GM18951 (cell line): ENCODE measurements around the gene SETD4.

Source experiments
- POLR2A ChIP-seq: IDR thresholded peaks from 4 replicates; pipeline ENCODE4 v1.6.1; 2011; ENCODE audit warnings: mild to moderate bottlenecking; ENCODE audit not compliant: insufficient read length, insufficient read depth; ENCODE audit errors: extremely low read depth
- in situ Hi-C: fragments of 300-500 bp; cut with MboI; formaldehyde crosslinking; loops from one replicate; pipeline ENCODE4 v1.12.0; 2022; ENCODE audit warnings: low sequenced_read_pairs, mixed read lengths, inconsistent platforms; ENCODE audit not compliant: unreplicated experiment

The SETD4 gene

GRCh38 chr21:36073181-36073580 lies 12.9 kb upstream of the SETD4 start:
- in situ Hi-C loops: no loop called here

GRCh38 chr21:36072453-36073162 lies 12.3 kb upstream of the SETD4 start:
- in situ Hi-C loops: no loop called here
- TF ChIP-seq POLR2A: no peak

More at GRCh38 chr21:36073181-36073580, 12.9 kb upstream of the SETD4 start:
- TF ChIP-seq POLR2A: no peak

- TF ChIP-seq POLR2A: no peak
- in situ Hi-C loops: no loop called here
These were observed 10.7 kb upstream of the SETD4 start for GRCh38 chr21:36070999-36071398.

- TF ChIP-seq POLR2A: peak; percentile 87
These were observed 9.6 kb upstream of the SETD4 start, which contains the start of gene CBR1 for GRCh38 chr21:36069713-36070583. Gene CBR1 (plus strand): TSS chr21:36070024. CDS start chr21:36070116, 92 bp downstream.

GRCh38 chr21:36068748-36069398 lies 8.5 kb upstream of the SETD4 start:
- TF ChIP-seq POLR2A: no peak
- in situ Hi-C loops: no loop called here

More at GRCh38 chr21:36069713-36070583, 9.6 kb upstream of the SETD4 start, which contains the start of gene CBR1:
- in situ Hi-C loops: no loop called here

- TF ChIP-seq POLR2A: no peak
- in situ Hi-C loops: no loop called here
These were observed 5.2 kb upstream of the SETD4 start for GRCh38 chr21:36065497-36066036.

- in situ Hi-C loops: no loop called here
- TF ChIP-seq POLR2A: no peak
These were observed 3.7 kb upstream of the SETD4 start for GRCh38 chr21:36064085-36064460.

- in situ Hi-C loops: no loop called here
- no peak for TF ChIP-seq POLR2A
These were observed 3.2 kb upstream of the SETD4 start for GRCh38 chr21:36063375-36064084.

- in situ Hi-C loops: no loop called here
- TF ChIP-seq POLR2A: no peak
These were observed 1.1 kb upstream of the SETD4 start for GRCh38 chr21:36061445-36061844.

- TF ChIP-seq POLR2A: no peak
- in situ Hi-C loops: no loop called here
These were observed 535 bp downstream of the SETD4 start for GRCh38 chr21:36059823-36060158.

GRCh38 chr21:36055551-36055950 lies 4.8 kb downstream of the SETD4 start:
- no peak for TF ChIP-seq POLR2A
- in situ Hi-C loops: no loop called here

- in situ Hi-C loops: no loop called here
- no peak for TF ChIP-seq POLR2A
These were observed 6.6 kb downstream of the SETD4 start for GRCh38 chr21:36053715-36054062.
